Neural progenitor cell (in vitro differentiated cells): ENCODE results near the gene SLC14A1. TPM values are rescaled to one million over a fixed set of nuclear protein-coding genes. Genes with fewer than 3 reads are reported as not detected.
A peak's percentile ranks its signal among the peaks of the same experiment; 100 is the strongest.

Experiments used
- DNase-seq: peaks from one replicate; pipeline ENCODE4 v3.0.0-alpha.2; 2016; ENCODE audit warnings: low spot score
- H2AFZ ChIP-seq: fragments of 200-600 bp; sonication (generic); replicated peaks from 2 replicates; pipeline ENCODE4 v1.6.1; 2016; ENCODE audit warnings: antibody characterized with exemption
- H3F3A ChIP-seq: fragments of 200-600 bp; sonication (generic); 2 replicates; pipeline ENCODE4 v1.6.1; 2016; ENCODE audit warnings: antibody characterized with exemption, low read depth
- H3K27ac ChIP-seq: fragments of 200-600 bp; sonication (generic); 2 replicates; pipeline ENCODE4 v1.5.1; 2016; ENCODE audit warnings: mild to moderate bottlenecking
- H3K27me3 ChIP-seq: fragments of 200-600 bp; sonication (generic); 2 replicates; pipeline ENCODE4 v1.6.1; 2016; ENCODE audit warnings: mild to moderate bottlenecking, moderate library complexity
- H3K36me3 ChIP-seq: fragments of 200-600 bp; sonication (generic); 2 replicates; pipeline ENCODE4 v1.5.1; 2016
- H3K4me1 ChIP-seq: fragments of 200-600 bp; sonication (generic); 2 replicates; pipeline ENCODE4 v1.6.1; 2016; ENCODE audit warnings: mixed run types
- H3K4me2 ChIP-seq: fragments of 200-600 bp; sonication (generic); 2 replicates; pipeline ENCODE4 v1.6.1; 2016
- H3K4me3 ChIP-seq: fragments of 200-600 bp; sonication (generic); 2 replicates; pipeline ENCODE4 v1.5.1; 2016
- H3K79me2 ChIP-seq: fragments of 200-600 bp; sonication (generic); 2 replicates; pipeline ENCODE4 v1.6.1; 2016; ENCODE audit warnings: low read depth
- H3K9ac ChIP-seq: fragments of 200-600 bp; sonication (generic); 2 replicates; pipeline ENCODE4 v1.6.1; 2016
- H3K9me3 ChIP-seq: fragments of 200-600 bp; sonication (generic); 2 replicates; pipeline ENCODE4 v1.5.1; 2016; ENCODE audit warnings: low read depth
- H4K20me1 ChIP-seq: fragments of 200-600 bp; sonication (generic); 2 replicates; pipeline ENCODE4 v1.6.1; 2016; ENCODE audit warnings: low read depth
- H3K27ac Mint-ChIP-seq: 3 replicates; pipeline ENCODE4 v1.8.0; 2021; ENCODE audit warnings: mixed read lengths
- H3K27me3 Mint-ChIP-seq: 2 replicates; pipeline ENCODE4 v1.8.0; 2022; ENCODE audit warnings: low read depth, mild to moderate bottlenecking, inconsistent platforms, moderate library complexity, mixed read lengths; ENCODE audit not compliant: insufficient read depth
- H3K36me3 Mint-ChIP-seq: 3 replicates; pipeline ENCODE4 v1.8.0; 2021; ENCODE audit warnings: mixed read lengths
- H3K4me1 Mint-ChIP-seq: 3 replicates; pipeline ENCODE4 v1.8.0; 2021; ENCODE audit warnings: mixed read lengths
- H3K4me3 Mint-ChIP-seq: 3 replicates; pipeline ENCODE4 v1.8.0; 2021; ENCODE audit warnings: mild to moderate bottlenecking, moderate library complexity, mixed read lengths
- H3K9me3 Mint-ChIP-seq: 3 replicates; pipeline ENCODE4 v1.8.0; 2020; ENCODE audit warnings: mixed read lengths
- EZH2 ChIP-seq: fragments of 200-600 bp; sonication (generic); IDR thresholded peaks from 2 replicates; pipeline ENCODE4 v1.6.1; 2017; ENCODE audit warnings: antibody characterized with exemption, mild to moderate bottlenecking, moderate library complexity
- EZH2phosphoT487 ChIP-seq: fragments of 200-600 bp; sonication (generic); IDR thresholded peaks from 2 replicates; pipeline ENCODE4 v1.6.1; 2017; ENCODE audit warnings: antibody characterized with exemption
- total RNA-seq: library from RNA; depleted of rRNA; stranded (reverse); fragments of >200 nt; gene quantifications from 2 replicates; pipeline ENCODE4 v1.2.3, GENCODE V29; 2015; ENCODE audit warnings: low replicate concordance
- TF ChIP-seq, protein P1 (sequence below): fragments of 200-600 bp; sonication (generic); IDR thresholded peaks from 2 replicates; pipeline ENCODE4 v1.5.1; 2017; ENCODE audit warnings: antibody characterized with exemption, mild to moderate bottlenecking

The SLC14A1 gene
- total RNA-seq, 1 donor from 2014 or later, result not detected

DNA sequence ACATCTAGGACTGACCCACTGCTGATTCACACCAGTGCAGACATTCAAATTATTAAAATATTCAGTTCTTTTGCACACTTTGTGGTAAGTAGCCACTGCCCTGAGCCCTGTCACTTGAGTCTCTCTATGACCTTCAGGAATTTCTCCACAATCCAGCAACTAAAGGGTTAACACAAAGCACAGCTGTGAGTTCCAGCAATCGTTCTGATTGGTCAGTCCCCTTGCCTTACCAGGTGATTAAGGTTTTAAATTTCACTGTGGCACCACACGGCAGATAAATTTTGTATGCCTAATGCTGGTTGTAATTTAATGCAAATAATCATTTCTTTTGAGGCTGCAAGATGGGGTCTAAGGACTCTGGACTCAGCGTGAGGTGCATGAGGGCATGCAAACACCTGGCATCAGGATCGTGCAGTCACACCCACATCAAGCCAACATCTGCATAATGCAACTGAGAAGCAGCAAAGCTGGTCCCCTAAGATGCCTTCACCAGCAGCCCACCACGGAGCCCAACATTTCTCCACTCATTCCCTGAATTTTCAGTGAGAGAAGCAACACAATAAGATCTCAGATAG lies 36.6 kb downstream of the SLC14A1 start:
- H3K9ac ChIP-seq, result no peak overlapping the region
- no peak overlapping the region for H3K27ac ChIP-seq
- H3K36me3 ChIP-seq, result no peaks in the 10 kb centered on the region
- H4K20me1 ChIP-seq, result no peaks in the 10 kb centered on the region
- no peaks in the 10 kb centered on the region for H3K9me3 Mint-ChIP-seq
- no peaks in the 10 kb centered on the region for H3K9me3 ChIP-seq
- no peaks in the 10 kb centered on the region for H3K36me3 Mint-ChIP-seq
- H3K4me3 ChIP-seq, result peak overlapping the region; percentile 29
- no peaks in the 10 kb centered on the region for H3F3A ChIP-seq
- H3K27me3 Mint-ChIP-seq, result peaks cover 6% of the 10 kb centered on the region
- no peak overlapping the region for H2AFZ ChIP-seq
- DNase-seq, result peak; percentile 73
- no peak overlapping the region for H3K4me3 Mint-ChIP-seq
- H3K79me2 ChIP-seq, result no peaks in the 10 kb centered on the region
- no peak overlapping the region for H3K27ac Mint-ChIP-seq
- H3K27me3 ChIP-seq, result no peaks in the 10 kb centered on the region
- H3K4me2 ChIP-seq, result peak overlapping the region; percentile 60
- peaks cover 10% of the 10 kb centered on the region for H3K4me1 ChIP-seq
- H3K4me1 Mint-ChIP-seq, result peaks cover 13% of the 10 kb centered on the region
- TF ChIP-seq, protein P1, sequence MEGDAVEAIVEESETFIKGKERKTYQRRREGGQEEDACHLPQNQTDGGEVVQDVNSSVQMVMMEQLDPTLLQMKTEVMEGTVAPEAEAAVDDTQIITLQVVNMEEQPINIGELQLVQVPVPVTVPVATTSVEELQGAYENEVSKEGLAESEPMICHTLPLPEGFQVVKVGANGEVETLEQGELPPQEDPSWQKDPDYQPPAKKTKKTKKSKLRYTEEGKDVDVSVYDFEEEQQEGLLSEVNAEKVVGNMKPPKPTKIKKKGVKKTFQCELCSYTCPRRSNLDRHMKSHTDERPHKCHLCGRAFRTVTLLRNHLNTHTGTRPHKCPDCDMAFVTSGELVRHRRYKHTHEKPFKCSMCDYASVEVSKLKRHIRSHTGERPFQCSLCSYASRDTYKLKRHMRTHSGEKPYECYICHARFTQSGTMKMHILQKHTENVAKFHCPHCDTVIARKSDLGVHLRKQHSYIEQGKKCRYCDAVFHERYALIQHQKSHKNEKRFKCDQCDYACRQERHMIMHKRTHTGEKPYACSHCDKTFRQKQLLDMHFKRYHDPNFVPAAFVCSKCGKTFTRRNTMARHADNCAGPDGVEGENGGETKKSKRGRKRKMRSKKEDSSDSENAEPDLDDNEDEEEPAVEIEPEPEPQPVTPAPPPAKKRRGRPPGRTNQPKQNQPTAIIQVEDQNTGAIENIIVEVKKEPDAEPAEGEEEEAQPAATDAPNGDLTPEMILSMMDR, result no peak
- TF ChIP-seq EZH2, result no peak

DNA sequence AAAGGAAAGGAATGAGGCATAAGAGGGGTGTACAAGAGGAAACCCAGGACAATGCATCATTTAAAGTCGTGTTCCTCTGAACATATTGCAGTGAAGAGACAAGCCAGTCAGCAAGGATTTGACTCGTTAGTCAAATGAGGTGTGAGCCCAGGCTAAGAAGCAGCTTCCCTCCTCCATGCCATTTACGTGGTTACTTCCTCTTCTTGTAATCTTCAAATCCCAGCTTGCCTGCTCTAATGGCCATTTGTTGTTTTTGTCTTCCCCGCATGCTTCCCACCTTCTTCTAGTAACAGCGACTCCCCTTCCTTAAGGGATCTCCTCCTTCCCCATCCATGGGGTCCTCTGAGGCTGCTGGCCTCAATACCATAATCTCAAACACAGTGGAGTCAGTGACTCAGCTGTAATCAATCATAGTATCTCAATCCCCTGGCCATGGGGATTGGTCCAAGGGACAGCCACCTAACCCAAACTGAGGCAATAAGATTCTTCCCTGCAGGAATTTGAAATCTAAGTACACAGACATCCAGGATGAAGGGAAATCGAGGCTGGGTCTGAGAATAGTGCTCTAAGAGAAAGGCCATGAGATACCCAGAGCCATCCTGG lies 37.6 kb downstream of the SLC14A1 start:
- Histone ChIP-seq H4K20me1 (no peaks in the 10 kb centered on the region), H3K4me1 (peaks cover 10% of the 10 kb centered on the region), H3K9ac (no peak overlapping the region), H3K4me2 (no peak overlapping the region), H3K9me3 (no peaks in the 10 kb centered on the region), H3K4me3 (no peak overlapping the region), H3K79me2 (no peaks in the 10 kb centered on the region), H3F3A (no peaks in the 10 kb centered on the region), H3K36me3 (no peaks in the 10 kb centered on the region), H2AFZ (no peak overlapping the region), H3K27ac (no peak overlapping the region), H3K27me3 (no peaks in the 10 kb centered on the region)
- Mint-ChIP-seq H3K4me3 (no peak overlapping the region), H3K27ac (no peak overlapping the region), H3K36me3 (no peaks in the 10 kb centered on the region), H3K9me3 (no peaks in the 10 kb centered on the region), H3K4me1 (peaks cover 13% of the 10 kb centered on the region), H3K27me3 (peaks cover 6% of the 10 kb centered on the region)
- no peak for TF ChIP-seq EZH2
- no peak for TF ChIP-seq EZH2phosphoT487
- TF ChIP-seq, protein P1, result no peak
- DNase-seq, result no peak

- Mint-ChIP-seq H3K9me3 (no peaks in the 10 kb centered on the region), H3K4me3 (no peak overlapping the region), H3K27me3 (peaks cover 5% of the 10 kb centered on the region), H3K4me1 (peaks cover 11% of the 10 kb centered on the region), H3K36me3 (no peaks in the 10 kb centered on the region), H3K27ac (no peak overlapping the region)
- Histone ChIP-seq H3K36me3 (no peaks in the 10 kb centered on the region), H3K4me2 (no peak overlapping the region), H3K4me3 (no peak overlapping the region), H3K79me2 (no peaks in the 10 kb centered on the region), H3K9me3 (no peaks in the 10 kb centered on the region), H3K4me1 (peaks cover 10% of the 10 kb centered on the region), H3K27me3 (no peaks in the 10 kb centered on the region), H3F3A (no peaks in the 10 kb centered on the region), H3K27ac (no peak overlapping the region), H4K20me1 (no peaks in the 10 kb centered on the region), H2AFZ (no peak overlapping the region), H3K9ac (no peak overlapping the region)
- TF ChIP-seq, protein P1, result no peak
- TF ChIP-seq EZH2phosphoT487 (no peak), EZH2 (no peak)
- no peak for DNase-seq
These were observed 40.2 kb downstream of the SLC14A1 start for GRCh38 chr18:45764000-45764686.
